GM23338 (cell line): Measurements from ENCODE around the gene ENTPD8. TPM values are rescaled to one million over a fixed set of nuclear protein-coding genes. Genes with fewer than 3 reads are reported as not detected.

Experiments used
- CREB1 ChIP-seq: fragments of 250-450 bp; sonication (Bioruptor Pico); IDR thresholded peaks from 2 replicates; pipeline ENCODE4 v1.5.0; 2020; ENCODE audit warnings: low read depth, mild to moderate bottlenecking, moderate library complexity
- CTCF ChIP-seq, 2 experiments: fragments of 200-600 bp in 1 of 2; sonication (generic) in 1 of 2; conservative IDR thresholded peaks; 2 replicates each; pipeline versions ENCODE4 v1.5.1 to v1.6.1; 2016 to 2017; ENCODE audit warnings: antibody characterized with exemption in 2 of 2, low read depth in 2 of 2, mild to moderate bottlenecking in 2 of 2, moderate library complexity in 1 of 2
- EZH2phosphoT487 ChIP-seq: fragments of 200-600 bp; sonication (generic); IDR thresholded peaks from one replicate; pipeline ENCODE4 v1.8.1; 2018; ENCODE audit warnings: antibody characterized with exemption; ENCODE audit not compliant: unreplicated experiment
- JUNB ChIP-seq: IDR thresholded peaks from one replicate; pipeline ENCODE4 v1.6.1; 2016; ENCODE audit warnings: antibody characterized with exemption; ENCODE audit not compliant: unreplicated experiment
- STAT1 ChIP-seq: IDR thresholded peaks from one replicate; pipeline ENCODE4 v1.6.1; 2016; ENCODE audit warnings: antibody characterized with exemption; ENCODE audit not compliant: unreplicated experiment
- ZNF331 ChIP-seq: fragments of 250-450 bp; sonication (Bioruptor Pico); IDR thresholded peaks from 2 replicates; pipeline ENCODE4 v1.5.0; 2020; ENCODE audit warnings: low read depth, mild to moderate bottlenecking, moderate library complexity
- ZNF462 ChIP-seq: fragments of 250-450 bp; sonication (Bioruptor Pico); IDR thresholded peaks from 2 replicates; pipeline ENCODE4 v1.5.0; 2020; ENCODE audit warnings: mild to moderate bottlenecking, moderate library complexity
- polyA plus RNA-seq: library from polyadenylated mRNA; unstranded; fragments of >200 nt; fragmentation: Nextera tagmentation; extraction: Ambion mirVana; gene quantifications from 2 replicates; pipeline ENCODE4 v1.2.1, GENCODE V29; 2016
- total RNA-seq: library from RNA; depleted of rRNA; stranded (reverse); fragments of >200 nt; shearing (Covaris generic); gene quantifications from 2 replicates; pipeline ENCODE4 v1.2.3, GENCODE V29; 2014

The ENTPD8 gene
- total and polyA plus RNA-seq, 2 experiments from 2014 or later, result 0.42 to 0.89 TPM

GRCh38 chr9:137397675-137398423 lies 43.3 kb downstream of the ENTPD8 start (continued):
- TF ChIP-seq ZNF462 (no peak), CREB1 (CRISPR knock-in tag) (no peak), EZH2phosphoT487 (no peak), CTCF (conservative IDR thresholded peaks at IDR 0.05; ENCODE audit: low read depth in 2 of 2) (no peak), JUNB (no peak), STAT1 (no peak), ZNF331 (no peak)
